CD1c-positive myeloid dendritic cell (primary cell): Measurements from ENCODE around the gene DEFB108B.
"Not testable (repeated sequence)": the region's sequence is repeated elsewhere in the genome, so short reads cannot be mapped to it uniquely, and the experiment has no call there.

Experiments used
- DNase-seq: peaks from one replicate; pipeline ENCODE4 v3.0.0-alpha.2; 2016; ENCODE audit errors: extremely low spot score

DEFB108B gene

GRCh38 chr11:71832811-71833210 is at the start of gene DEFB108B:
Gene DEFB108B, plus strand, starts transcription at chr11:71833200. Its CDS starts 0 bp downstream, at chr11:71833200.
- DNase-seq = not testable (repeated sequence)

- DNase-seq = peak; percentile 72
Measured at GRCh38 chr11:71786114-71786847, 46.7 kb upstream of the DEFB108B start.

DNA sequence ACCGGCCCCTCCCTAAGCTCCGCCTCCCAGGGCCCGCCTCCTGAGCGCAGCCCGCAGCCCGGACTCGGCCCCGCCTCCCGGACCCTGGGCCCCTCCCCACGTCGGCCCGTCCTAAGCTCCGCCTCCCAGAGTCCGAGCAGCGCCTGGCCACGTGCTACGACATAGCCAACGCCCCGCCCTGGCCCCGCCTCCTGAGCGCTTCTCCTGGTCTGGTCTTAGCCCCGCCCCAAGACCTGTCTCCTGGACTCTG is 46.2 kb upstream of the DEFB108B start:
- DNase-seq = peak; percentile 98

- DNase-seq = peak; percentile 93
Measured at GRCh38 chr11:71787098-71787823, 45.7 kb upstream of the DEFB108B start.

DNA sequence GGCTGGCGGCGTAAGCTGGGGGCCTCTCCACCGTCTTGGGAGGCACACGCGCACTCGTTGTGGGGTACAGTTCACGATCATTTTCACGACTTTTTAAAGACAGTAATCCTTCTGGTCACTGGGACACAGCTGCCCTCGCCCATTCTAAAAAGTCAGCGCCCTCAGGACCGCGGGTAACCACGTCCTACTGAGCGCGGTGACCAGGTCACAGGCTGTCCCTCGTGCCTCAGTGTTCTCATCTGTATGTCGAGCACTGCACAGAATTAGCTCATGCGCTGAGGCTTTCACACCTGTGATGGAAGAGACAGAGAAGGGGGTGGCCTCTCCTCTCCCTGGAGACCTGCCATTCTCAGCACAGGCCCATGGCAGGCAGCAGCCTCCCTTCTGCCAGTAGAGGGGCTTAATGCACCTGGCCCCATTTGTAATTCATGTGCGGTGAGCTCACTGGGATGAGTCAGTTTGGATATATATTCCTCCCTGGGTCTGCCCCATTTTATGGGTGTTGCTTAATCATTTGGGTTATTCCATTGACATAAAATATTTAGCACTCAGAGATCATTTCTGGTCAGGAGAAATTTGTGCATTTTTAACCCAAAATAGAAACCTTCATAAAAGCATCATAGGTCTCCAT is 45.1 kb upstream of the DEFB108B start:
- peak; percentile 4 for DNase-seq

- DNase-seq = not testable (repeated sequence)
Measured at GRCh38 chr11:71789444-71790196, 43.4 kb upstream of the DEFB108B start.

- DNase-seq = not testable (repeated sequence)
Measured at GRCh38 chr11:71791111-71791510, 41.9 kb upstream of the DEFB108B start.

GRCh38 chr11:71792621-71793235 is 40.3 kb upstream of the DEFB108B start:
- DNase-seq = peak; percentile 29

DNA sequence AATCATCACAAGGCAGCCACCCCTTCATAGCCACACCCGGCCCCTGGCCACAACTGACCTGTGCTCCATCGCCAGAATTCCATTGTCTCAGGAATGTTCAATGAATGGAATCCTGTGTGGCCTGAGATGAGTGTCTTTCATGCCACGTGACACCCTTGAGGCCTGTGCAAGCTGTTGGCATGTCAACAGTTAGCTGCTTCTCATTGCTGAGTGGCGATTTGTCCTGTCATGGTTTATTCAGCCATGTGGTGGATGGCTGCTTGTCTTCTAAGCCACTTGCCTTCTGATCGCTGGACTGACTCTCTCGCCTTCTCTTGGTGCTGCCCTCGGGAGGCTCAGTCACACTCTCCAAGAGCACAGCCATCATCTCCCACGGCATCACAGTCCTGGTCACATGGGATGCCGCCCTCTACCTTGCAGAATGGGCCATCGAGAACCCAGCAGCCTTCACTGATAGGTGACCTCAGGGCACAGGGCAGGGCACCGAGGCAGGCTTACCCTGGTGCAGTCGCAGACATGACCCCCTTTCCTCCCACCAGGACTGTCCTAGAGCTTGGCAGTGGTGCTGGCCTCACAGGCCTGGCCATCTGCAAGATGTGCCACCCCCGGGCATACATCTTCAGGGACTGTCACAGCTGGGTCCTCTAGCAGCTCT is 38.5 kb upstream of the DEFB108B start:
- DNase-seq = not testable (repeated sequence)

- not testable (repeated sequence) for DNase-seq
Measured at GRCh38 chr11:71795236-71795635, 37.8 kb upstream of the DEFB108B start.

GRCh38 chr11:71796016-71796415 is 37.0 kb upstream of the DEFB108B start:
- not testable (repeated sequence) for DNase-seq

GRCh38 chr11:71796781-71797180 is 36.2 kb upstream of the DEFB108B start:
- DNase-seq = not testable (repeated sequence)

GRCh38 chr11:71799556-71800128 is 33.4 kb upstream of the DEFB108B start:
- DNase-seq = not testable (repeated sequence)

DNA sequence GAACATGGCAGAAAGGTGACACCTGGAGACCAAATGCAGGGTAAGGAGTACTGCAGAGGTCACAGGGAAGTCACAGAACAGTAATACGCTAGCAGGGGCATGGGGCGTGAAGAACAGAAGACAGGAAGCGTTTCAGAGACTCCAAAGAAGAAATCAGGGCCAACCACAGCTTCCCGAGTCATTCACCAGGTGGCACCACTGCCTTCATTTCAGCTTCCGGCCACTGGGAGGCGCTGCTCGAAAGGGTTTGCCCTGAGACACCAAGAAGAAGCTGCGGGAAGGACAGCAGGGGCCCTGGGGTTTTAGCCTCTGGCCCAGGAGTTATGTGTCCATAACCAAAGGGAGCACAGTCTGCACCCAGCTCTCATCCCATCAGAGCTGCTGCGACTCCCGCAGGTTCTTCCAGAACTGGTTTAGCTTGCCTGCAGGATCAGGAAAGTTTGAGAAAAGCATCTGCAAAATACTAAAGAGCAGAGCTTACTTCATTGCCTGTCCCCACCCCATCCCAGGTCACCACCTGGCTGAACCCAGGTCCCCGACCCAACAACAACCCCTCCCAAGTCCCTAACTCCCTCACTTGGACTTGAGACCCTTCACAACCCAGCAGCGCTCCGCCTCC is 32.6 kb upstream of the DEFB108B start:
- peak; percentile 88 for DNase-seq

- DNase-seq = not testable (repeated sequence)
Measured at GRCh38 chr11:71801026-71801425, 32.0 kb upstream of the DEFB108B start.

- DNase-seq = not testable (repeated sequence)
Measured at GRCh38 chr11:71802874-71803273, 30.1 kb upstream of the DEFB108B start.

GRCh38 chr11:71804158-71804947 is 28.6 kb upstream of the DEFB108B start:
- DNase-seq = not testable (repeated sequence)

- DNase-seq = not testable (repeated sequence)
Measured at GRCh38 chr11:71812529-71812928, 20.5 kb upstream of the DEFB108B start.
